HepG2 (cell line): ENCODE results near the gene TK2. TPM values are rescaled to one million over a fixed set of nuclear protein-coding genes. Genes with fewer than 3 reads are reported as not detected.

Experiments used
- ATF4 ChIP-seq, 2 experiments: fragments of 450-650 bp in 1 of 2; sonication (generic) in 1 of 2; formaldehyde crosslinking; IDR thresholded peaks; 2 replicates each; pipeline versions ENCODE4 v1.5.0 to v1.8.0; 2020 to 2022; ENCODE audit warnings: mild to moderate bottlenecking in 1 of 2, missing genetic modification reagents in 1 of 2
- CHD2 ChIP-seq: IDR thresholded peaks from 2 replicates; pipeline ENCODE4 v1.6.1; 2011; ENCODE audit warnings: low read depth, low read length, improper control_type of control experiment
- CTCF ChIP-seq: sonication (generic); formaldehyde crosslinking; IDR thresholded peaks from 2 replicates; pipeline ENCODE4 v1.5.0; 2020; ENCODE audit warnings: mild to moderate bottlenecking, missing genetic modification reagents, moderate library complexity
- DPF2 ChIP-seq: sonication (generic); formaldehyde crosslinking; IDR thresholded peaks from 2 replicates; pipeline ENCODE4 v1.4.0; 2020; ENCODE audit warnings: mild to moderate bottlenecking, low read depth, missing genetic modification reagents, borderline replicate concordance
- FOSL2 ChIP-seq: sonication (generic); formaldehyde crosslinking; IDR thresholded peaks from 2 replicates; pipeline ENCODE4 v1.4.0; 2020; ENCODE audit warnings: missing genetic modification reagents
- FOXK1 ChIP-seq: sonication (generic); formaldehyde crosslinking; IDR thresholded peaks from 2 replicates; pipeline ENCODE4 v1.4.0; 2020; ENCODE audit warnings: low read depth, missing genetic modification reagents, borderline replicate concordance
- HMG20A ChIP-seq: IDR thresholded peaks from 2 replicates; pipeline ENCODE4 v1.6.1; 2016; ENCODE audit warnings: borderline replicate concordance
- HOXA3 ChIP-seq: sonication (generic); formaldehyde crosslinking; IDR thresholded peaks from 2 replicates; pipeline ENCODE4 v1.5.0; 2020; ENCODE audit warnings: missing genetic modification reagents
- KLF11 ChIP-seq: IDR thresholded peaks from 2 replicates; pipeline ENCODE4 v1.6.1; 2016; ENCODE audit warnings: missing compliant biosample characterization
- RFX5 ChIP-seq: IDR thresholded peaks from 2 replicates; pipeline ENCODE4 v1.6.1; 2011; ENCODE audit warnings: low read depth, low read length, improper control_type of control experiment
- SRF ChIP-seq: IDR thresholded peaks from 2 replicates; pipeline ENCODE4 v1.6.1; 2011; ENCODE audit warnings: mild to moderate bottlenecking, low read depth, low read length, moderate library complexity
- TRAFD1 ChIP-seq: sonication (generic); formaldehyde crosslinking; IDR thresholded peaks from 2 replicates; pipeline ENCODE4 v1.5.1; 2020; ENCODE audit warnings: missing genetic modification reagents, mild to moderate bottlenecking, borderline replicate concordance
- UBTF ChIP-seq: sonication (generic); formaldehyde crosslinking; IDR thresholded peaks from 2 replicates; pipeline ENCODE4 v1.4.0; 2020; ENCODE audit warnings: mild to moderate bottlenecking, missing genetic modification reagents
- ZBTB21 ChIP-seq: sonication (generic); formaldehyde crosslinking; IDR thresholded peaks from 2 replicates; pipeline ENCODE4 v1.4.0; 2020; ENCODE audit warnings: missing genetic modification reagents
- ZBTB37 ChIP-seq: sonication (generic); formaldehyde crosslinking; IDR thresholded peaks from 2 replicates; pipeline ENCODE4 v1.4.0; 2020; ENCODE audit warnings: mild to moderate bottlenecking, missing genetic modification reagents
- ZMYM4 ChIP-seq: sonication (generic); formaldehyde crosslinking; IDR thresholded peaks from 2 replicates; pipeline ENCODE4 v1.8.1; 2023; ENCODE audit warnings: mild to moderate bottlenecking, missing genetic modification reagents
- ZNF24 ChIP-seq: fragments of 450-650 bp; IDR thresholded peaks from 2 replicates; pipeline ENCODE4 v1.6.1; 2017; ENCODE audit warnings: antibody characterized with exemption, mild to moderate bottlenecking
- ZNF546 ChIP-seq: sonication (generic); formaldehyde crosslinking; conservative IDR thresholded peaks from 2 replicates; pipeline ENCODE4 v1.8.1; 2023; ENCODE audit warnings: mild to moderate bottlenecking, missing genetic modification reagents
- ZNF567 ChIP-seq: sonication (generic); formaldehyde crosslinking; IDR thresholded peaks from 2 replicates; pipeline ENCODE4 v1.8.1; 2023; ENCODE audit warnings: mild to moderate bottlenecking, missing genetic modification reagents, borderline replicate concordance
- ZNF878 ChIP-seq: sonication (generic); formaldehyde crosslinking; IDR thresholded peaks from 2 replicates; pipeline ENCODE4 v1.8.1; 2023; ENCODE audit warnings: mild to moderate bottlenecking, missing genetic modification reagents, moderate library complexity
- ZSCAN31 ChIP-seq: sonication (generic); formaldehyde crosslinking; IDR thresholded peaks from 2 replicates; pipeline ENCODE4 v1.5.0; 2020; ENCODE audit warnings: low read depth, mild to moderate bottlenecking, missing genetic modification reagents
- polyA plus RNA-seq, 8 experiments: library from polyadenylated mRNA; depleted of rRNA in 3 of 8; stranded (reverse) in 7 of 8; unstranded in 1 of 8; fragments of >200 nt; fragmentation: Illumina TruSeq in 4 of 8; extraction: Trizol in 4 of 8; gene quantifications; 2 replicates each; pipeline versions ENCODE4 v1.2.1 to v1.2.3, GENCODE V29; 2011 to 2016; ENCODE audit warnings: low read depth in 4 of 8, missing spikeins in 1 of 8, mixed read lengths in 1 of 8; ENCODE audit not compliant: insufficient read depth in 1 of 8
- total RNA-seq, 5 experiments: library from RNA; depleted of rRNA; stranded (reverse); fragments of >200 nt; fragmentation: Illumina TruSeq; extraction: Trizol; gene quantifications; 2 replicates each; pipeline ENCODE4 v1.2.3, GENCODE V29; 2016; ENCODE audit warnings: low read depth in 1 of 5

TK2 gene
- total and polyA plus RNA-seq, 2 of the 13 experiments (the other 11 are each of a cell fraction or from before 2014, with no cell fraction given): 18.7 to 21.0 TPM

GRCh38 chr16:66516808-66517585 is 32.9 kb downstream of the TK2 start (continued):
- TF ChIP-seq ATF4 (CRISPR knock-in tag; IDR thresholded peaks at IDR 0.05) (no peak; a peak in 1 of 4 replicates), ZBTB21 (CRISPR knock-in tag) (peak; percentile 47; the same call in 1 of the 2 replicates), RFX5 (no peak), FOSL2 (CRISPR knock-in tag) (peak; percentile 99), CHD2 (no peak), CTCF (CRISPR knock-in tag) (0 out of 2 replicates have a peak, but pooled peaks have one; percentile 4), UBTF (no peak; the same call in none of the 2 replicates), HOXA3 (CRISPR knock-in tag) (peak; percentile 91), ZMYM4 (peak; percentile 92), HMG20A (CRISPR knock-in tag) (peak; percentile 86), TRAFD1 (peak; percentile 42; the same call in 1 of the 2 replicates), ZNF546 (0 out of 2 replicates have a peak, but pooled peaks have one; percentile 20), FOXK1 (CRISPR knock-in tag) (peak; percentile 85; the same call in 1 of the 2 replicates), SRF (peak; percentile 74), ZNF878 (CRISPR knock-in tag) (no peak; the same call in 1 of the 2 replicates), ZSCAN31 (CRISPR knock-in tag) (0 out of 2 replicates have a peak, but pooled peaks have one; percentile 70), DPF2 (CRISPR knock-in tag) (peak; percentile 72; the same call in 1 of the 2 replicates), KLF11 (CRISPR knock-in tag) (no peak; the same call in none of the 2 replicates), ZNF567 (no peak; the same call in 1 of the 2 replicates), ZNF24 (no peak), ZBTB37 (CRISPR knock-in tag) (peak; percentile 95)
